ENCODE measurements around the gene DESI2. TPM values are rescaled to one million over a fixed set of nuclear protein-coding genes. Genes with fewer than 3 reads are reported as not detected.

DESI2 gene
- total RNA-seq (2014; rRNA removed; shearing (Covaris generic)) = 53.0 and 53.6 TPM in 2 replicates

DNA sequence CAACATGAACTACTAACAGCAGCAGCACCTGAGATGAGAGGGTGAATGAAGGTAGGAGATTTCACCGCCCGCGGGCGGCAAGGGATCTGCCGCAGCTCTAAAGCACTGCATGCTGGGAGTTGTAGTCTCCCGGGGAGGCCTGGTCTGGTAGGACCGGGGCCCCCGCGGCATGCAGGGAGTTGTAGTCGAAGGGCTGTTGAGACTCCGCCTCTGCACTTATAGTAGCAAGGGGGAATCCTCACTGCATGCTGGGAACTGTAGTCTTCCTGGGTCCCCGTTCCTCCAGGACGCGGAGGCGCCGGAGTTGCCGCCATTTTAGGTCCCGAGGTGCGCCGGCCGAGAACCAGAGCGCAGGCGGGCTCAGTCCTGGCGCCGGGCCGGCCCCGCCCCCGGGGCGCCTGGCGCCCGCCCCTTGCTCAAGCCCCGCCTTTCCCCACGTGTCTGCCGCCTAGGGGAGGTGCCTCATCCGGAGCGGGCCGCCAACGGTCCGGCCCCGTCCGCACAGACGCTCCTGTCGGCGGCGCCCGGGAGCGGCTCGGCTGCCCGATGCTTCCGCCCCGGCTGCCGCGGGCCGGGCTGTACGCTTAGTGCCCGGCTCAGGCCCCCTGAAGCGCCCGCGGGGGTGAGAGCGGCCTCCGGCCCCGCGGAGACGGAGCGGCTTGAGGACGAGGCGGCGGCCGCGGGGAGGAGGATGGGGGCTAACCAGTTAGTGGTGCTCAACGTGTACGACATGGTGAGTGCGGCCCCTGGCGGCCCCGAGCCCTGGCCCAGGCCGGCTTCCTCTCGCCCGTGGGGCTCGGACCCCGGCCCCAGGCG, at the start of gene DESI2:
TSS of gene DESI2 (plus strand) at position 504 of the 816 bp plus-strand sequence. CDS start at position 692, 188 bp downstream.
- peak; percentile 98 for DNase-seq
- H3K27ac ChIP-seq = peak within 1 kb of the TSS; percentile 75
- peaks cover 4% of the 10 kb centered on the region; the same call in 1 of the 2 replicates for H3K36me3 ChIP-seq
- no peaks in the 10 kb centered on the region for H3K27me3 ChIP-seq
- peak within 1 kb of the TSS; percentile 90 for H3K4me3 ChIP-seq
- H3K9me3 ChIP-seq (replicated peaks) = no peaks in the 10 kb centered on the region
- no peaks in the 10 kb centered on the region for H3K4me1 ChIP-seq

DNA sequence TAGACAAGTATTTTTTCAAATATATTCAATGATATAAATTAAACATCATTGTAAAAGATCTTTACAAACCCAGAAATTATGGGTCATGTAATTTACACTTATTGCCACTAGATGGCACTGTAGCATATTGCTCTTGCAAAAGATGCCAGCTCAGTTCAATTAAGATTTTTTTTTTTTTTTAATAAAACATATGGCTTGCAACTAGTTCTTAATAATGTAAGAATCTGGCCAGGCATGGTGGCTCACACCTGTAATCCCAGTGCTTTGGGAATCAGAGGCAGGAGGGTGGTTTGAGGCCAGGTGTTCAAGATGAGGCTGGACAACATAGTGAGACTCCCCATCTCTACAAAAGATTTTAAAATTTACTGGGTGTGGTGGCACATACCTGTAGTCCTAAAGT, 49.4 kb upstream of the DESI2 start:
- no peaks in the 10 kb centered on the region for H3K4me1 ChIP-seq
- no peaks in the 10 kb centered on the region for H3K36me3 ChIP-seq
- H3K9me3 ChIP-seq (replicated peaks) = no peaks in the 10 kb centered on the region
- no peak overlapping the region for H3K27ac ChIP-seq
- no peak overlapping the region for H3K4me3 ChIP-seq
- H3K27me3 ChIP-seq = no peaks in the 10 kb centered on the region
- DNase-seq = peak in 1 of 2 experiments; percentile 48

- Histone ChIP-seq H3K27ac (no peak overlapping the region), H3K4me1 (no peaks in the 10 kb centered on the region), H3K27me3 (no peaks in the 10 kb centered on the region), H3K9me3 (replicated peaks) (no peaks in the 10 kb centered on the region), H3K4me3 (no peak overlapping the region), H3K36me3 (no peaks in the 10 kb centered on the region)
- DNase-seq = no peak
Measured at GRCh38 chr1:244605835-244606370, 47.0 kb upstream of the DESI2 start.

GRCh38 chr1:244614113-244614836, 38.7 kb upstream of the DESI2 start:
- Histone ChIP-seq H3K4me3 (no peak overlapping the region), H3K4me1 (no peaks in the 10 kb centered on the region)
- DNase-seq = no peak

DNA sequence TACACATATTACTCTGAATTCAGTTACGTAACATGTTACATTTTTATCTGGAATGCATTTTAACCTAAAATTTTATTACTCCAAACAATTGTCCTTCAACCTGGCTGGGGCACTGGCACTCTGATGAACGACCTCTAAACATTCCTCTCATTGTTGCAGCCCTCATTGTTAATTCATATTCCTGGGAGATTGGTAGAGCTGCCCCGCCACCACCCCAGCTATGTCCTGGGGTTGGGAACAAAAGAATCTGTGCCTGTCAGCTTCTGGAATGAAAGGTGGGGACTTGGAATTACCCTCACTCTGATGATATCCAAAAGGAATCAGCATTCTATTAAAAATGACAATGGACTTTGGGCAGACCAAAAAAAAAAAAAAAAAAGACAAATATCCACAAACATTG, 38.0 kb upstream of the DESI2 start:
- Histone ChIP-seq H3K9me3 (replicated peaks) (no peaks in the 10 kb centered on the region), H3K36me3 (no peaks in the 10 kb centered on the region), H3K4me1 (no peaks in the 10 kb centered on the region), H3K4me3 (no peak overlapping the region), H3K27ac (no peak overlapping the region), H3K27me3 (no peaks in the 10 kb centered on the region)
- no peak for DNase-seq

More at GRCh38 chr1:244614113-244614836, 38.7 kb upstream of the DESI2 start:
- H3K36me3 ChIP-seq = no peaks in the 10 kb centered on the region
- no peaks in the 10 kb centered on the region for H3K27me3 ChIP-seq
- no peaks in the 10 kb centered on the region for H3K9me3 ChIP-seq (replicated peaks)
- no peak overlapping the region for H3K27ac ChIP-seq

DNA sequence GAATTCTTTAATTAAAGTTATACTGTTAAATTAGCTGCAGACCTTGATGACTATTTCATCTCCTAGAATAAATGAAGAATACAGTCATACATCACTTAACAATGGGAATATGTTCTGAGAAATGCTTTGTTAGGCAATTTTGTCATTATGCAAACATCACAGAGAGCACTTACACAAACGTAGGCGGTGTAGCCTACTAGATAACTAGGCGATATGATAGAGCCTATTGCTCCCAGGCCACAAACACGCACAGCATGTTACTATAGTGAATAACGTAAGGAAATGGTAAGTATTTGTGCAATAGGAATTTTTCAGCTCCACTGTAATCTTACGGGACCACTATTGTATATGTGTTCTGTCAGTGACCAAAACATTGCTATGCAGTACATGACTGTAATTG, 37.6 kb upstream of the DESI2 start:
- DNase-seq = no peak
- Histone ChIP-seq H3K4me1 (no peaks in the 10 kb centered on the region), H3K27ac (no peak overlapping the region), H3K27me3 (no peaks in the 10 kb centered on the region), H3K36me3 (no peaks in the 10 kb centered on the region), H3K4me3 (no peak overlapping the region), H3K9me3 (replicated peaks) (no peaks in the 10 kb centered on the region)

- no peaks in the 10 kb centered on the region for H3K9me3 ChIP-seq (replicated peaks)
- no peak overlapping the region for H3K27ac ChIP-seq
- no peak for DNase-seq
- no peaks in the 10 kb centered on the region for H3K27me3 ChIP-seq
- no peak overlapping the region for H3K4me3 ChIP-seq
- H3K36me3 ChIP-seq = no peaks in the 10 kb centered on the region
- H3K4me1 ChIP-seq = no peaks in the 10 kb centered on the region
Measured at GRCh38 chr1:244626709-244627108, 26.2 kb upstream of the DESI2 start.

GRCh38 chr1:244628789-244629188, 24.1 kb upstream of the DESI2 start:
- Histone ChIP-seq H3K36me3 (no peaks in the 10 kb centered on the region), H3K27me3 (no peaks in the 10 kb centered on the region), H3K9me3 (replicated peaks) (no peaks in the 10 kb centered on the region), H3K27ac (no peak overlapping the region), H3K4me1 (no peaks in the 10 kb centered on the region), H3K4me3 (no peak overlapping the region)
- DNase-seq = no peak

DNA sequence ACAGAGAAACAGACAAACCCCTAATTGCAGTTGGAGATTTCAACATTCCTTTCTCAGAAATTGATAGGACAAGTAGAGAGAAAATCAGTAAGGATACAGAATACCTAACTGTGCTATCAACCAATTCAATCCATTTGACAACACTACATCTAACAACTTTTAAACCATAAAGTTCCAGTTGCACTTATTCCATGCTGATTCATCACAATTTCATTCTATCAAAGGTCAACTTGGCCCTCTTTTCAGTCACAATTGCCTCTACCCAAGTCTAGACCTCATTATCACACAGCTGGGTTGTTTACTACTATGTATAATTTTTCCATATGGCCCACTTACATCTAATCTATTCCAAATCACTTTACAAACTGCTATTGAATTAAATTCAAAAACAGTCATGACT, 19.8 kb upstream of the DESI2 start:
- DNase-seq = no peak
- Histone ChIP-seq H3K36me3 (no peaks in the 10 kb centered on the region), H3K27me3 (no peaks in the 10 kb centered on the region), H3K9me3 (replicated peaks) (no peaks in the 10 kb centered on the region), H3K4me3 (no peak overlapping the region), H3K27ac (no peak overlapping the region), H3K4me1 (no peaks in the 10 kb centered on the region)

GRCh38 chr1:244634546-244634945, 18.4 kb upstream of the DESI2 start:
- Histone ChIP-seq H3K4me1 (no peaks in the 10 kb centered on the region), H3K27ac (no peak overlapping the region), H3K27me3 (no peaks in the 10 kb centered on the region), H3K4me3 (no peak overlapping the region), H3K9me3 (replicated peaks) (no peaks in the 10 kb centered on the region), H3K36me3 (no peaks in the 10 kb centered on the region)
- DNase-seq = no peak

DNA sequence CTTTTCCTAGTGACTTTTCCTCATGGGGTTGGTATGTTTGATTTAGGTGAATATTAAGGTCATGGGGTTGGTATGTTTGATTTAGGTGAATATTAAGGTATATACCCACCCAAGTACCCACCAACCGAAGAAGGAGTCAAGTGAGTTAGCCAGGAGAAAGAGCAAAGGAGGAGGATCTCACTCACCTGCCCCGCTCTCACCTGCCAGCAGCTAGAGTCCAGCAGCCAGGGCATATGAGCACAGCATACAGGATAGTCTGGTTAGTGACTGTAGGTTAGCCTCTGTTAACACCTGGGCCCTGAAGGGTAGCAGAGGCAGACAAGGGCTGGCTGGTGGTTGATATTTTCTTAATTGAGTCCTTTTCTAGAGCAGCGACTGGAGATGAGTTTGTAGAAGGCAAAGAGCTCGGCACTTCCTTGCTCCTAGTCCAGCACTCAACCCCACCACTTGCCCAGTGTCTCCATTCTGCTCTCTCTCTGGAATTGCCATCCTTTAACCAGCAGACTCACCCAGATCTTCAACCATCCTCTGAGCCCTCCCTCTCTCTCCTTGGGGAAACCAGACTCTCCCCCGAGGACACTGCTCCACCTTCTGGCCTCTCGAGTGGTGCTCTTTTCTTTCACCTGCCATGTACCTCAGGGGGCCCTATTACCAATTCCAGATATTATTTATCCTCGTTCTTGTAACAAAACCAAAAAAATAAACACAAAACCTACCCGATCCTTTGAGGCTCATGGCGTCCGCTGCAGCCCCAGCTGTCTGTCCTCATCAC, 16.3 kb upstream of the DESI2 start:
- H3K4me1 ChIP-seq = no peaks in the 10 kb centered on the region
- H3K27me3 ChIP-seq = no peaks in the 10 kb centered on the region
- DNase-seq = peak in 1 of 2 experiments; percentile 29
- no peaks in the 10 kb centered on the region for H3K36me3 ChIP-seq
- peak overlapping the region; percentile 22 for H3K4me3 ChIP-seq
- no peaks in the 10 kb centered on the region for H3K9me3 ChIP-seq (replicated peaks)
- no peak overlapping the region for H3K27ac ChIP-seq

GRCh38 chr1:244639561-244639960, 13.4 kb upstream of the DESI2 start:
- Histone ChIP-seq H3K27me3 (no peaks in the 10 kb centered on the region), H3K4me1 (no peaks in the 10 kb centered on the region), H3K27ac (no peak overlapping the region), H3K4me3 (no peak overlapping the region), H3K36me3 (no peaks in the 10 kb centered on the region), H3K9me3 (replicated peaks) (no peaks in the 10 kb centered on the region)
- DNase-seq = no peak

GRCh38 chr1:244640917-244641316, 12.0 kb upstream of the DESI2 start:
- no peak overlapping the region for H3K27ac ChIP-seq
- no peak for DNase-seq
- no peaks in the 10 kb centered on the region for H3K9me3 ChIP-seq (replicated peaks)
- H3K4me1 ChIP-seq = no peaks in the 10 kb centered on the region
- H3K36me3 ChIP-seq = no peaks in the 10 kb centered on the region
- no peak overlapping the region for H3K4me3 ChIP-seq
- no peaks in the 10 kb centered on the region for H3K27me3 ChIP-seq

GRCh38 chr1:244642526-244642925, 10.4 kb upstream of the DESI2 start:
- H3K4me3 ChIP-seq = no peak overlapping the region
- H3K27me3 ChIP-seq = no peaks in the 10 kb centered on the region
- no peaks in the 10 kb centered on the region for H3K36me3 ChIP-seq
- no peak for DNase-seq
- H3K27ac ChIP-seq = no peak overlapping the region
- H3K4me1 ChIP-seq = no peaks in the 10 kb centered on the region
- no peaks in the 10 kb centered on the region for H3K9me3 ChIP-seq (replicated peaks)

GRCh38 chr1:244642988-244643387, 9.9 kb upstream of the DESI2 start:
- H3K27me3 ChIP-seq = no peaks in the 10 kb centered on the region

More at GRCh38 chr1:244642988-244643387, 9.9 kb upstream of the DESI2 start:
- no peaks in the 10 kb centered on the region for H3K36me3 ChIP-seq
- H3K27ac ChIP-seq = no peak overlapping the region
- H3K4me3 ChIP-seq = no peak overlapping the region
- no peaks in the 10 kb centered on the region for H3K9me3 ChIP-seq (replicated peaks)
- DNase-seq = no peak
- H3K4me1 ChIP-seq = no peaks in the 10 kb centered on the region

Measured in SJCRH30 (cell line).